HepG2 (cell line): ENCODE data around the gene CBFA2T2. TPM values are rescaled to one million over a fixed set of nuclear protein-coding genes. Genes with fewer than 3 reads are reported as not detected.

Experiments used
- JUNB ChIP-seq: sonication (generic); formaldehyde crosslinking; IDR thresholded peaks from 2 replicates; pipeline ENCODE4 v1.8.0; 2022; ENCODE audit warnings: missing genetic modification reagents, mild to moderate bottlenecking, borderline replicate concordance
- MTA3 ChIP-seq: sonication (generic); formaldehyde crosslinking; IDR thresholded peaks from 2 replicates; pipeline ENCODE4 v1.4.0; 2020; ENCODE audit warnings: missing genetic modification reagents
- POGZ ChIP-seq: sonication (generic); formaldehyde crosslinking; IDR thresholded peaks from 2 replicates; pipeline ENCODE4 v1.4.0; 2020; ENCODE audit warnings: mild to moderate bottlenecking, missing genetic modification reagents
- SMARCC2 ChIP-seq: fragments of 450-650 bp; IDR thresholded peaks from 2 replicates; pipeline ENCODE4 v1.6.1; 2017; ENCODE audit warnings: antibody characterized with exemption, mild to moderate bottlenecking
- TBX2 ChIP-seq: sonication (generic); formaldehyde crosslinking; IDR thresholded peaks from 2 replicates; pipeline ENCODE4 v1.5.0; 2020; ENCODE audit warnings: missing genetic modification reagents, mild to moderate bottlenecking, borderline replicate concordance
- XBP1 ChIP-seq: sonication (generic); formaldehyde crosslinking; IDR thresholded peaks from 2 replicates; pipeline ENCODE4 v1.5.0; 2020; ENCODE audit warnings: missing genetic modification reagents
- ZFP82 ChIP-seq: sonication (generic); formaldehyde crosslinking; IDR thresholded peaks from 2 replicates; pipeline ENCODE4 v1.5.1; 2020; ENCODE audit warnings: mild to moderate bottlenecking, missing genetic modification reagents, borderline replicate concordance
- ZNF232 ChIP-seq: sonication (generic); formaldehyde crosslinking; IDR thresholded peaks from 2 replicates; pipeline ENCODE4 v1.4.0; 2020; ENCODE audit warnings: missing genetic modification reagents, borderline replicate concordance
- ZNF264 ChIP-seq: sonication (generic); formaldehyde crosslinking; IDR thresholded peaks from 2 replicates; pipeline ENCODE4 v1.4.0; 2020; ENCODE audit warnings: missing genetic modification reagents
- ZNF775 ChIP-seq: sonication (generic); formaldehyde crosslinking; IDR thresholded peaks from 2 replicates; pipeline ENCODE4 v1.4.0; 2020; ENCODE audit warnings: missing genetic modification reagents, mild to moderate bottlenecking, moderate library complexity, borderline replicate concordance
- polyA plus RNA-seq, 8 experiments: library from polyadenylated mRNA; depleted of rRNA in 3 of 8; stranded (reverse) in 7 of 8; unstranded in 1 of 8; fragments of >200 nt; fragmentation: Illumina TruSeq in 4 of 8; extraction: Trizol in 4 of 8; gene quantifications; 2 replicates each; pipeline versions ENCODE4 v1.2.1 to v1.2.3, GENCODE V29; 2011 to 2016; ENCODE audit warnings: low read depth in 4 of 8, missing spikeins in 1 of 8, mixed read lengths in 1 of 8; ENCODE audit not compliant: insufficient read depth in 1 of 8
- total RNA-seq, 5 experiments: library from RNA; depleted of rRNA; stranded (reverse); fragments of >200 nt; fragmentation: Illumina TruSeq; extraction: Trizol; gene quantifications; 2 replicates each; pipeline ENCODE4 v1.2.3, GENCODE V29; 2016; ENCODE audit warnings: low read depth in 1 of 5
- TF ChIP-seq, protein P1 (sequence below): sonication (generic); formaldehyde crosslinking; IDR thresholded peaks from 2 replicates; pipeline ENCODE4 v1.8.1; 2023; ENCODE audit warnings: missing genetic modification reagents, inconsistent platforms, borderline replicate concordance
- TF ChIP-seq, protein P2 (sequence below), 2 experiments: sonication (generic) in 1 of 2; formaldehyde crosslinking in 1 of 2; IDR thresholded peaks; 2 replicates each; pipeline versions ENCODE4 v1.4.0 to v1.6.1; 2016 to 2020; ENCODE audit warnings: borderline replicate concordance in 1 of 2, low read depth in 1 of 2, mild to moderate bottlenecking in 1 of 2, missing genetic modification reagents in 1 of 2
- TF ChIP-seq, protein P3 (sequence below): sonication (generic); formaldehyde crosslinking; IDR thresholded peaks from 2 replicates; pipeline ENCODE4 v1.8.0; 2022; ENCODE audit warnings: mild to moderate bottlenecking, missing genetic modification reagents
- TF ChIP-seq, protein P4 (sequence below): fragments of 450-650 bp; IDR thresholded peaks from 2 replicates; pipeline ENCODE4 v1.6.1; 2017
- TF ChIP-seq, protein P5 (sequence below): sonication (generic); formaldehyde crosslinking; IDR thresholded peaks from 2 replicates; pipeline ENCODE4 v1.5.0; 2020; ENCODE audit warnings: missing genetic modification reagents
- TF ChIP-seq, protein P6 (sequence below): sonication (generic); formaldehyde crosslinking; IDR thresholded peaks from 2 replicates; pipeline ENCODE4 v1.5.1; 2020; ENCODE audit warnings: mild to moderate bottlenecking, missing genetic modification reagents, borderline replicate concordance

Gene CBFA2T2
- total and polyA plus RNA-seq, 2 of the 13 experiments (the other 11 are each of a cell fraction or from before 2014, with no cell fraction given) = 6.3 to 21.2 TPM

GRCh38 chr20:33663161-33664084 is 173.5 kb downstream of the CBFA2T2 start (continued):
- TF ChIP-seq, protein P1, sequence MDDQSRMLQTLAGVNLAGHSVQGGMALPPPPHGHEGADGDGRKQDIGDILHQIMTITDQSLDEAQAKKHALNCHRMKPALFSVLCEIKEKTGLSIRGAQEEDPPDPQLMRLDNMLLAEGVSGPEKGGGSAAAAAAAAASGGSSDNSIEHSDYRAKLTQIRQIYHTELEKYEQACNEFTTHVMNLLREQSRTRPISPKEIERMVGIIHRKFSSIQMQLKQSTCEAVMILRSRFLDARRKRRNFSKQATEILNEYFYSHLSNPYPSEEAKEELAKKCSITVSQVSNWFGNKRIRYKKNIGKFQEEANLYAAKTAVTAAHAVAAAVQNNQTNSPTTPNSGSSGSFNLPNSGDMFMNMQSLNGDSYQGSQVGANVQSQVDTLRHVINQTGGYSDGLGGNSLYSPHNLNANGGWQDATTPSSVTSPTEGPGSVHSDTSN (CRISPR knock-in tag) = no peak
- TF ChIP-seq ZNF264 (CRISPR knock-in tag) = 0 out of 2 replicates have a peak, but pooled peaks have one; percentile 69
- TF ChIP-seq, protein P2, sequence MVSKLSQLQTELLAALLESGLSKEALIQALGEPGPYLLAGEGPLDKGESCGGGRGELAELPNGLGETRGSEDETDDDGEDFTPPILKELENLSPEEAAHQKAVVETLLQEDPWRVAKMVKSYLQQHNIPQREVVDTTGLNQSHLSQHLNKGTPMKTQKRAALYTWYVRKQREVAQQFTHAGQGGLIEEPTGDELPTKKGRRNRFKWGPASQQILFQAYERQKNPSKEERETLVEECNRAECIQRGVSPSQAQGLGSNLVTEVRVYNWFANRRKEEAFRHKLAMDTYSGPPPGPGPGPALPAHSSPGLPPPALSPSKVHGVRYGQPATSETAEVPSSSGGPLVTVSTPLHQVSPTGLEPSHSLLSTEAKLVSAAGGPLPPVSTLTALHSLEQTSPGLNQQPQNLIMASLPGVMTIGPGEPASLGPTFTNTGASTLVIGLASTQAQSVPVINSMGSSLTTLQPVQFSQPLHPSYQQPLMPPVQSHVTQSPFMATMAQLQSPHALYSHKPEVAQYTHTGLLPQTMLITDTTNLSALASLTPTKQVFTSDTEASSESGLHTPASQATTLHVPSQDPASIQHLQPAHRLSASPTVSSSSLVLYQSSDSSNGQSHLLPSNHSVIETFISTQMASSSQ (IDR thresholded peaks at IDR 0.05; ENCODE audit: low read depth) = no peak
- TF ChIP-seq, protein P2 (CRISPR knock-in tag; IDR thresholded peaks at IDR 0.05; ENCODE audit: borderline replicate concordance) = peak; percentile 66; the same call in 1 of the 2 replicates
- TF ChIP-seq XBP1 (CRISPR knock-in tag) = peak; percentile 46; the same call in 1 of the 2 replicates
- TF ChIP-seq ZNF775 = no peak
- peak; percentile 94 for TF ChIP-seq TBX2
- TF ChIP-seq POGZ (CRISPR knock-in tag) = peak; percentile 71
- TF ChIP-seq, protein P3, sequence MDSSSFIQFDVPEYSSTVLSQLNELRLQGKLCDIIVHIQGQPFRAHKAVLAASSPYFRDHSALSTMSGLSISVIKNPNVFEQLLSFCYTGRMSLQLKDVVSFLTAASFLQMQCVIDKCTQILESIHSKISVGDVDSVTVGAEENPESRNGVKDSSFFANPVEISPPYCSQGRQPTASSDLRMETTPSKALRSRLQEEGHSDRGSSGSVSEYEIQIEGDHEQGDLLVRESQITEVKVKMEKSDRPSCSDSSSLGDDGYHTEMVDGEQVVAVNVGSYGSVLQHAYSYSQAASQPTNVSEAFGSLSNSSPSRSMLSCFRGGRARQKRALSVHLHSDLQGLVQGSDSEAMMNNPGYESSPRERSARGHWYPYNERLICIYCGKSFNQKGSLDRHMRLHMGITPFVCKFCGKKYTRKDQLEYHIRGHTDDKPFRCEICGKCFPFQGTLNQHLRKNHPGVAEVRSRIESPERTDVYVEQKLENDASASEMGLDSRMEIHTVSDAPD (CRISPR knock-in tag) = peak; percentile 83
- TF ChIP-seq ZFP82 = peak; percentile 98
- TF ChIP-seq, protein P4, sequence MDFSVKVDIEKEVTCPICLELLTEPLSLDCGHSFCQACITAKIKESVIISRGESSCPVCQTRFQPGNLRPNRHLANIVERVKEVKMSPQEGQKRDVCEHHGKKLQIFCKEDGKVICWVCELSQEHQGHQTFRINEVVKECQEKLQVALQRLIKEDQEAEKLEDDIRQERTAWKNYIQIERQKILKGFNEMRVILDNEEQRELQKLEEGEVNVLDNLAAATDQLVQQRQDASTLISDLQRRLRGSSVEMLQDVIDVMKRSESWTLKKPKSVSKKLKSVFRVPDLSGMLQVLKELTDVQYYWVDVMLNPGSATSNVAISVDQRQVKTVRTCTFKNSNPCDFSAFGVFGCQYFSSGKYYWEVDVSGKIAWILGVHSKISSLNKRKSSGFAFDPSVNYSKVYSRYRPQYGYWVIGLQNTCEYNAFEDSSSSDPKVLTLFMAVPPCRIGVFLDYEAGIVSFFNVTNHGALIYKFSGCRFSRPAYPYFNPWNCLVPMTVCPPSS = no peak
- TF ChIP-seq JUNB (CRISPR knock-in tag) = no peak; the same call in 1 of the 2 replicates
- TF ChIP-seq, protein P5, sequence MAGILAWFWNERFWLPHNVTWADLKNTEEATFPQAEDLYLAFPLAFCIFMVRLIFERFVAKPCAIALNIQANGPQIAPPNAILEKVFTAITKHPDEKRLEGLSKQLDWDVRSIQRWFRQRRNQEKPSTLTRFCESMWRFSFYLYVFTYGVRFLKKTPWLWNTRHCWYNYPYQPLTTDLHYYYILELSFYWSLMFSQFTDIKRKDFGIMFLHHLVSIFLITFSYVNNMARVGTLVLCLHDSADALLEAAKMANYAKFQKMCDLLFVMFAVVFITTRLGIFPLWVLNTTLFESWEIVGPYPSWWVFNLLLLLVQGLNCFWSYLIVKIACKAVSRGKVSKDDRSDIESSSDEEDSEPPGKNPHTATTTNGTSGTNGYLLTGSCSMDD (CRISPR knock-in tag) = no peak; the same call in 1 of the 2 replicates
- no peak for TF ChIP-seq SMARCC2
- peak; percentile 76; the same call in 1 of the 2 replicates for TF ChIP-seq ZNF232 (CRISPR knock-in tag)
- no peak for TF ChIP-seq MTA3
- TF ChIP-seq, protein P6, sequence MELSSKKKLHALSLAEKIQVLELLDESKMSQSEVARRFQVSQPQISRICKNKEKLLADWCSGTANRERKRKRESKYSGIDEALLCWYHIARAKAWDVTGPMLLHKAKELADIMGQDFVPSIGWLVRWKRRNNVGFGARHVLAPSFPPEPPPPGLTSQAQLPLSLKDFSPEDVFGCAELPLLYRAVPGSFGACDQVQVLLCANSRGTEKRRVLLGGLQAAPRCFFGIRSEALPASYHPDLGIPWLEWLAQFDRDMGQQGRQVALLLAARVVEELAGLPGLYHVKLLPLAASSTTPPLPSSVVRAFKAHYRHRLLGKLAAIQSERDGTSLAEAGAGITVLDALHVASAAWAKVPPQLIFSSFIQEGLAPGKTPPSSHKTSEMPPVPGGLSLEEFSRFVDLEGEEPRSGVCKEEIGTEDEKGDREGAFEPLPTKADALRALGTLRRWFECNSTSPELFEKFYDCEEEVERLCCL = no peak; the same call in 1 of the 2 replicates
